HG02870 (cell line): ENCODE measurements around the gene C22orf31.
"Not testable (repeated sequence)": the region's sequence is repeated elsewhere in the genome, so short reads cannot be mapped to it uniquely, and the experiment has no call there.

ENCODE experiments used
- ATAC-seq: cut with Tn5 transposase; IDR thresholded peaks from one replicate; pipeline ENCODE4 v1.9.1; 2021; ENCODE audit warnings: mild to moderate bottlenecking, moderate library complexity; ENCODE audit not compliant: unreplicated experiment

The C22orf31 gene

DNA sequence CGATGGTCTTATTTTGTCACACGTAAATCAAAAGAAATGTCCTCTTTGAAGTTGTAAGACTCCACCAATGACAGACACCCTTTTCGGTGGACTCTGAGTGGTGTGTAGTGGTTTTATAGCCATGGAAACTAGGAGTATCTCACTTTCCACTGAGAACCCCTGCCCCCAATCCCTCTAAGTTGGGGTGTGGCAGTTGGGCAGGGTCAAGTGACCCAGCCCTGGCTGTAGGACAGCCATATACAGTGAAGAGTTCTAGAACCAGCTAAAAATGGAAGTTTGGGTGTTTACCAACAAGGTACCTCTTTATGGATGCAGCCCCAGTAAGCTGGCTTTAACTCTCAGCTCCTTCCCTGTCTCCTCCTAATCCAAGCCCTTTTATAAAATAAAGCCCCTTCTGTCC, 5.2 kb downstream of the C22orf31 start:
- no peak for ATAC-seq

DNA sequence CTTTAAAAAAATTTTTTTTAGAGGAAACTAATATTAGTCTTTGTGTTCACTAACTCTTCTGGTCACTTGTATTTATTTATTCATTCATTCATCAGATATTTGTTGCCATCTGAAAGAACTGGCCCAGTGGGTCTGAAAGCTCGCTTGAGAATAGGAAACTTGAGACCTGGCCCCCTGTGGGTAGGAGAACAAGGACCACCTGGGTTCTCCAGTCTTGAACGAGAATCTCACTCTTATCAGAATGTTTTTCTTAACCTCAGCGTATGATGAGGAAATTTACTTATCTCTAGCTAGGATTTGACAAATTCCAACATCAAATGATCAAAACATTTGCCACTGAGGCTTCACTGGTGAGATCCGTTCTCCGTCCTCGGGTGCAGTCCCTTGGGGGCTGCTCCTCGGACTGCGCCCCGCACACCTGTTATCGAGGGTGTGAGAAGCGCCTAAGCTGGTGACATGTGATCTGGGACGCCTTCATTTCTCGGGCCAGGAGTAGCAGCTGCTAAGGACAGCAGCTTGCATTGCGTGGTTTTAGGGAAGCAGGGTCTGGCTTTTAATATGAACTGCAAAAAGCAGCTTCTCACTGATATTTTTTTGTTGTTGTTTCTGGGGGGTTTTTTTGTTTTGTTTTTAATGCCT, 6.3 kb downstream of the C22orf31 start:
- ATAC-seq = no peak

DNA sequence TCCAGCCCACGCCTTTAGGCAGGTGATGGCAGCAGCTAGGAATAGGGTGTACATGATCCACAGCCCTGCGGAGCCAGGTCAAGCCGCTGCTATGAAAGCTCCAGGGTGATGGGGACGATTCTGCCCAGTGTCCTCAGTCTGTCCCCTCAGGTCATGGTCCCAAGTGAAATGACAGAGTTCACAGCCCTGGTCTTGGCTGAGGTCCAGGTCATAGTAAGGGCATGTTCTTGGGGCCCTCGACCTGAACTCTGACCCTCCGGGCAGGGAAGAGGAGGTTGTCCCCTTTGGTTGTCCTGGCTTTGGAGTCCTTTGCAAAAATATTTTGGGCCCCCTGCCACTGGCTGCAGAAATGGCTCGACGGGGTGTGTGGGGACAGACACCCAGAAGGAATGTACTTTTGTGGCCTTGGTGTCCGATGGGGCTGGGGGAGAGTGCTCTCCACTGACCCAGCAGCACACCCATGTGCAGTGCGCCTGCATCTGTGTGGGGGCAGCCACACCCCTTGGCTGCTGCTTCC, 7.3 kb downstream of the C22orf31 start:
- no peak for ATAC-seq

DNA sequence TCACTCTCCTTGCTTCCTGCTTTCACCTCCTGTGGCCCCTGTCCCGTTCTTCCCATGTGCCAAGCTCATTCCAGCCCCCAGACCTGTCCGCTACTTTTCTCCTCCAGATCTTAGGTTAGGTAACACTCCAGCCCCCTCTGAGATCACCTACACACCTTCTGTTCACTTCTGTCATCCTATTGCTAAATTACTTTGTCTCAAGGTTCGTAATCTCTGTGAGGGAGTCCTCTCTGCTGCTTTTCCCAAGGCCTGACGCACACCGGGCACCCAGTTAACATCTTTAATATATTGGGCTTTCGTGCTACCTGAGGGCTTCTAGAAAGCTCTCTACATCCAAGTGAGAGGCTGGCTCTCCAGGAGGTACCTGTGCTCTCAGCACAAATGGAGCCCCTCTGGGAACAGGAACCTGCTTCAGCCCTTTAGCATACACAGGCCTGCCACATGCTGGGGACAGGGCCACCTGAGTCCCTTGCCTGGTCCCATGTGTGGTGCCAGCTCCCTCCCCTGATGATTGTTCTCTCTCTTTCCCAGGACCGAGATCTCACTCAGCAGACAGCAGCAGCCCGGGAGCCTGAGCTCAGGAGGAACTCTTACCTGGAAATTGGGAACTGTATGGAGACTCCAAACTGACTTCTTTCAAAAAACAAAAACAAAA, 8.5 kb downstream of the C22orf31 start:
- ATAC-seq = no peak

DNA sequence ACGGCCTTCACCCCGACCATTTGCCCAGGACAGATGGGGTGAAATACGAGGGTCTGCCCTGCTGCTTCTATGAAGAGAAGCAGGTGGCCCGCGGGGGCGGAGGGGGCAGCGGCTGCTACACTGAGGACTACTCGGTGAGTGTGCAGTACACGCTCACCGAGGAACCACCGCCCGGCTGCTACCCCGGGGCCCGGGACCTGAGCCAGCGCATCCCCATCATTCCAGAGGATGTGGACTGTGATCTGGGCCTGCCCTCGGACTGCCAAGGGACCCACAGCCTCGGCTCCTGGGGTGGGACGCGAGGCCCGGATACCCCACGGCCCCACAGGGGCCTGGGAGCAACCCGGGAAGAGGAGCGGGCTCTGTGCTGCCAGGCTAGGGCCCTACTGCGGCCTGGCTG, 11.2 kb downstream of the C22orf31 start:
- ATAC-seq = no peak

DNA sequence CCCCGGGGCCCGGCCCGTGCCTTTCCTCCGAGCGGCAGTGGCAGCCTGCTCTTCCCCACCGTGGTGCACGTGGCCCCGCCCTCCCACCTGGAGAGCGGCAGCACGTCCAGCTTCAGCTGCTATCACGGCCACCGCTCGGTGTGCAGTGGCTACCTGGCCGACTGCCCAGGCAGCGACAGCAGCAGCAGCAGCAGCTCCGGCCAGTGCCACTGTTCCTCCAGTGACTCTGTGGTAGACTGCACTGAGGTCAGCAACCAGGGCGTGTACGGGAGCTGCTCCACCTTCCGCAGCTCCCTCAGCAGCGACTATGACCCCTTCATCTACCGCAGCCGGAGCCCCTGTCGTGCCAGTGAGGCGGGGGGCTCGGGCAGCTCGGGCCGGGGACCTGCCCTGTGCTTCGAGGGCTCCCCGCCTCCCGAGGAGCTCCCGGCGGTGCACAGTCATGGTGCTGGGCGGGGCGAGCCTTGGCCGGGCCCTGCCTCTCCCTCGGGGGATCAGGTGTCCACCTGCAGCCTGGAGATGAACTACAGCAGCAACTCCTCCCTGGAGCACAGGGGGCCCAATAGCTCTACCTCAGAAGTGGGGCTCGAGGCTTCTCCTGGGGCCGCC, 11.9 kb downstream of the C22orf31 start:
- no peak for ATAC-seq

DNA sequence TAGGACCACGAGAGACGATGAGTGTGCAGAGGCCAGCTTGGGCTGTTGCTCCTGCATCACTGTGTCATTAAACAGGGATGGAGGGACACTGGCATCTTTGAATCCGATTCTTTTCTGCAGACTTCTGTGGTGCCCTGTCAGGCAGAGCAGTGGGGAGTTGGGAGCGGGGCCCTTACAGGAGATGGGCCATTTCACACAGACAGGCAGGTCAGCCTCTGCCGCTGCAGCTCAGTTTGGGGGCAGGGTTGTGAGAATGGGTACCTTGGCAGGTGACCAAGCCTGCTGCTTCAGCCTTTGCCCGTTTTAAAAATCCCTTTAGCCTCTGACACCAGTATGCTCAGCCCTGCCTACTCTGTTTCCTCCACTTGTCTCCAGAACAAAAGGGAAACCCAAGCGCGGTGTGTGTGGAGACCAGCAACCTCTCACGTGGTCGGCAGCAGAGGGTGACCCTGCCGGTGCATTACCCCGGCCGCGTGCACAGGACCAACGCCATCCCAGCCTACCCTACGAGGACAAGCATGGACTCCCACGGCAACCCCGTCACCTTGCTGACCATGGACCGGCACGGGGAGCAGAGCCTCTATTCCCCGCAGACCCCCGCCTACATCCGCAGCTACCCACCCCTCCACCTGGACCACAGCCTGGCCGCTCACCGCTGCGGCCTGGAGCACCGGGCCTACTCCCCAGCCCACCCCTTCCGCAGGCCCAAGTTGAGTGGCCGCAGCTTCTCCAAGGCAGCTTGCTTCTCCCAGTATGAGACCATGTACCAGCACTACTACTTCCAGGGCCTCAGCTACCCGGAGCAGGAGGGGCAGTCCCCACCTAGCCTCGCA, 12.6 kb downstream of the C22orf31 start:
- ATAC-seq = no peak

DNA sequence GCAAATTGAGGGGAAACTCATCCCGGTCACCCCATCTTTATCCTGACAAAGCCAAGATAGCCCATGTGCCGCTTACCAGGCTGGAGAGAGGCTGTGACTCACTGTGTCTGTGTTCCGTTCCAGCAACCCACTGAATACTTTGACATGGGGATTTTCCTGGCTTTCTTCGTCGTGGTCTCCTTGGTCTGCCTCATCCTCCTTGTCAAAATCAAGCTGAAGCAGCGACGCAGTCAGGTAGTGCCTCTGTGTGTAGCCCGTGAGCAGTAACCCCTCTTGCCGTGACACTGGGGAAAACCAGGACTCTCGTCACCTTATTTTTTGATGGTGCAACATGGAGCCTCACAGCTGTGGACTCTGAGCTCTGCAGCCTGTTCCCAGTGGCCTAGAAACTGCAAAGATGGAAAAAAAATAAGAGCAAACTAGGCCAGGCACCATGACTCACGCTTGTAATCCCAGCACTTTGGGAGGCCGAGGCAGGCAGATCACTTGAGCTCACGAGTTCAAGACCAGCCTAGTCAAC, 16.9 kb downstream of the C22orf31 start:
- no peak for ATAC-seq

DNA sequence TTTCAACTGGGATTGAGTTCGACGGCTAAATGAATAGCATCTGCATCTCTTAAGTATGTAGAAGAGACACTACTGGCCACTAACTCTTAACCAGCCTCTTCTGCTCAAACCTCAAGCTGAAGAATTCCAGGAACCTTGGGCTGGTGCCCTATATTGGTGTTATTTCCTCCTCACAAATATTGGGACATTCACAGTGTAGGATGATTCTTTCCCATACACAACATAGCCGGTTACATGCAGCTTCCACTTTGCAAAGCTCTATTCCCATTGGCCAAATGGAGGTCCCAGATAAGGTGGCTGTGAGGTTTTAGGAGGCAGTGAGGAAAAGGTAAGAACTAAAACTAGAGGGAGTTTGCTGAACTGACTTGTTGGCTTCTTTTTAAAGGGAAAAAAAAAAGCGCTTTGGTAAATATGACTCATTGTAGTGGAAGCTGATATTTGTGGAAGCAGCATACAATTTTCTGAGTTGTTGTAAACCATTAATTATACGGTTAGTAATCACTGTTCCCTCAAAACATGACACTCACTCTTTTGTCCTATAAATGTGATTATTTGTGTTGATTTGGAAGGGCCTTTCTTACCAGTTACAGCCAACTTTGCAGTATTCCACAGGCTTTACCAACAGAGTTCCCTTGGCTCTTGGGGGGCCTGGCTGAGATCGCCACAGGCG, 17.6 kb downstream of the C22orf31 start:
- ATAC-seq = no peak

DNA sequence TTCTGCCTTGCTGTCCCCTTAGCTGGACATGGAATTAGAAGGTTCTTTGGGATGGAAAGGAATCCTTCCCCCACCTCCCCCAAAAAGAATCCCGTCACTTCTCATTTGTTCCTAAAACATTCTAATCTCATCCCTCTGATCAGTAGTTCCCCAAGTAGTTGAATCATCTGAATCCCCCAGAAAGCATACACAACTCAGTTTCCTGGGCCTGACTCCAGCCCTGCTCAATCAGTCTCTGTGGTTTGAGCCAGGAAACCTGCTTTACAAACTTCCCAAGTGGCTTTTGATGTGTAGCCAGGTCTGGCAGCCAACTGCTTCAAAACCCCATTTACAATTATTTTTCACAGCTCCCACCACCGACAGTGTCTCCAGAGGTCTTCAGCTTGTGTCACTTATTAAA, 20.2 kb downstream of the C22orf31 start:
- no peak for ATAC-seq

DNA sequence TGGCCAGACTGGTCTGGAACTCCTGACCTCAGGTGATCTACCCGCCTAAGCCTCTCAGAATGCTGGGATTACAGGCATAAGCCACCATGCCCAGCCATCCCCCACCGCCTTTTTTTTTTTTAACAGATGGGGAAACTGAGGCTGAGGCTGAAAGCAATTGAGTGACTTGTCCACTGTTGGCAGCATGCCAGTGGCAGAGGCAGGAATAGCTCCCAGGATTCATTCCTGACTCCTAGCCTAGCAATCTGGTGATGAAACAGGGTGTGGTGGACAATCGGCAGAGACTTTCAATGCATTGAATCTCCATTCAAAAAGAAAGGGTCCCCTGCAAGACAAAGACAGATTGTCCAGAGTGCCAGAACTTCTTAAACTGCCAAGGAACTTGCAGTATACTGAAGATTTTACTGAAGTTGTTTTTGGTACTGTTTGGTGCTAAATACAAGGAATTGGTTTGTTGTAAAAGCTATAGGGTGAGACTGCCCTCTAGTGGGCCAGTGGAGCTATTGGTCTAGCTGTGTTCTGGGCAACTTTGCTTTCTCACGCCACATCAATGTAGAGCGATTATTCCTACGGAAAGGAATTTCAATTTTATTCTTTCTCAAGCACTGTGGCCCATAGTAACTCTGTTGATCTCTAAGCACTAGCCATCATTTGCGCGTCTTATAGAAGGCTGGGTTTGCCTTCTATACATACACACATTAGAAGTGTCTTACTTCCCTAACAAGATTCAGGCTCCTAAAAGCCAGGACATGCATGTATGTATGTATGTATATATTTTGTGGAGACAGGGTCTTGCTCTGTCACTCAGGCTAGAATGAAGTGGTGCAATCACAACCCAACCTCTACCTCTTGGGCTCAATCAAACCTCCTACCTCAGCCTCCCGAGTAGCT, 21.0 kb downstream of the C22orf31 start:
- ATAC-seq = no peak

DNA sequence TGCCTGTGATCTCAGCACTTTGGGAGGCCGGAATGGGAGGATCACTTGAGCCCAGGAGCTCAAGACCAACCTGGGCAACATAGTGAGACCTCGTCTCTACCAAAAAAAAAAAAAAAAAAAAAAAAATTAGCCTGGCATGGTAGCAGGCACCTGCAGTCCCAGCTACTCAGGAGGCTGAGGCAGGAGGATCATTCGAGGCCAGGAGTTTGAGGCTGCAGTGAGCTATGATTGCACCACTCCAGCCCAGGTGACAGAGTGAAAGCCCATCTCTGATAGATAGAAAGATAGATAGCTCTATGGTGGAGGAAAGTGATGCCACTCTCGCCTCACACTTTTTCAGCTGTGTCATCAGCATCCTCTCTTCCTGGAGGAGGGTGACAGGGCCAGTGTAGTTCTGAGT, 21.9 kb downstream of the C22orf31 start:
- ATAC-seq = not testable (repeated sequence)

DNA sequence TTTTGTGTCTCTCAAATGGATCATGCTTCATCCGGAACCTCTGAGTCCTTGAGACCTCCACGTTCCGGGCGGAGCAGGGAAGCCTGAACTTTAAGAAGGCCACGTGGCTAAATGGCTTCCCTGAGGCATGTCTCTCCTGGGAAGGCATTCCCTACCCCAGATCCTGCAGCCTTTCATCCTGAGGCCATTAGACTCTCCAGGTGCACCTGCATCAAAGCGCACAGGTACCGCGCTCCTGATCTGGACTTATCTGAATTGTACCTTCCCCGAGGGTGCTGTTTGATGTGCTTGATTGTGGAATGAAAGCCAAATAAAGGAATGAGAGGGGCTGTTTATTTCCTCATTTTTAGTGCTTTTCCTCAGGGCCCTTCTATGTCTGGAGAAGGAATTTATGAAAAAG, 22.5 kb downstream of the C22orf31 start:
- no peak for ATAC-seq

DNA sequence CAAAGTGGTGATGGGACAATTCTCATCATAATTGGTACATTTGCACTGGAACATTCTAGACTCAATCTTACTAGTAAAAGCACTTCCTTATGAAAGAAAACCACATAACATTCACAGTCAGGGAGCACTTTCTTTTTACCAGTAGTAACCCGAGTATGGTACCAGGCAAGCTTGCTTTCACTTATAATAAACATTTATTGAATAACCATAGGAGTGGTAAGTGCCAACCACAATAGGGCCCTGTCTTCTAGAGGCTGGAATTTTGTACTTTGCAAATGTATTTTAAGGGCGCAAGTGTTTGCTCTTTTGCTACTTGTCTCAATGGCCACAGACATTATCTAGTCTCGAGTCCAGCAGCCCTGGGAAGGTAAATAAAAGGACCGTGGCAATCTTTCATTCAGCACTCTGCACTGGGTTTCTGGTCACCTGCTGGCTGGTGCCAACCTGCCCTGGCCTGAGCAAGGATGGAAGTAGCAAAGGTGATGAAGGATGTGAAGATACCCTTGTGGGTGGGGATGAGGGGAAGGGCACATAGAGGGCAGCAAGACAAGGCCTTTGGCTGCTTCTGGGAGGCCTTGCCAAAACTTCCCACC, 24.2 kb downstream of the C22orf31 start:
- no peak for ATAC-seq

DNA sequence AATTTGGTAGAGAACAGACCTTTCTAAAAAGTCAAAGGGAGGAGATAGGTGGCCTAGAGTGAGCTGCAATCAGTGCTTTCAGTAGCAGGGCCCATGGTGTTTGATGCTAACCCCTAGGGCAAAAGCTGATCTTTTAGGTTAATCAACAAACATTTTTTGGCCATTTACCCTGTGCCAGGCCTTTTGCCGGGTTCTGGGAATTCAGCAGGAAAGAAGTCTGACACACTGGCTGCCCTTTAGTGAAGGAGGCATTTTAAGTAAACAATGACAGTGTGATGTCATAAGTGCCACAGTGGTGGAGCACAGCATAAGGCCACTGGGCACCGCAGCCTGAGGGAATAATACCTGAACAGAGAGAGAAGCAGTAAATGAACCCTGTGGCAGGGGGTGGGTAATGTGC, 29.0 kb downstream of the C22orf31 start:
- ATAC-seq = no peak

DNA sequence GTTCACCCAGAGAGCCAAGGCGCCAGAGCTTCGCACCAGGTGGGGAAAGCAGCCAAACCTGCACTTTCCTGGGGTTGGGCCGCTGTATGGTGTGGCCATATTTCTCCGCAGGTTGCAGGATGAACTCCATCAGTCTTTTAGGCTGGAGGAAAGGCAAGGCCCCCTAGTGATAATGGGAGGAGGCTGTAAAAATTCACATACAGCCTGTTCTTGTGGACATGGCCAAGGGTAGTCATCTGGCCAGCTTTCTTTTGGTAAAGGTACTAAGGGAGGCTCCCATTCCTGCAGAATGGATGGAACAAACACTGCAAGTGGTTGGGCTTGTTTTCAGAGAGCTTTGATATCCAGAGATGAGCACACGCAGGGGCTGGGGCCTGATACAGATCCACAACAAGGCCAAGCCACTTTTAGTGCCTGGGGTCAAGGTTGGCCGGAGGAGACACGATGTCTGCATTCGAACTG, 29.6 kb downstream of the C22orf31 start:
- ATAC-seq = no peak

DNA sequence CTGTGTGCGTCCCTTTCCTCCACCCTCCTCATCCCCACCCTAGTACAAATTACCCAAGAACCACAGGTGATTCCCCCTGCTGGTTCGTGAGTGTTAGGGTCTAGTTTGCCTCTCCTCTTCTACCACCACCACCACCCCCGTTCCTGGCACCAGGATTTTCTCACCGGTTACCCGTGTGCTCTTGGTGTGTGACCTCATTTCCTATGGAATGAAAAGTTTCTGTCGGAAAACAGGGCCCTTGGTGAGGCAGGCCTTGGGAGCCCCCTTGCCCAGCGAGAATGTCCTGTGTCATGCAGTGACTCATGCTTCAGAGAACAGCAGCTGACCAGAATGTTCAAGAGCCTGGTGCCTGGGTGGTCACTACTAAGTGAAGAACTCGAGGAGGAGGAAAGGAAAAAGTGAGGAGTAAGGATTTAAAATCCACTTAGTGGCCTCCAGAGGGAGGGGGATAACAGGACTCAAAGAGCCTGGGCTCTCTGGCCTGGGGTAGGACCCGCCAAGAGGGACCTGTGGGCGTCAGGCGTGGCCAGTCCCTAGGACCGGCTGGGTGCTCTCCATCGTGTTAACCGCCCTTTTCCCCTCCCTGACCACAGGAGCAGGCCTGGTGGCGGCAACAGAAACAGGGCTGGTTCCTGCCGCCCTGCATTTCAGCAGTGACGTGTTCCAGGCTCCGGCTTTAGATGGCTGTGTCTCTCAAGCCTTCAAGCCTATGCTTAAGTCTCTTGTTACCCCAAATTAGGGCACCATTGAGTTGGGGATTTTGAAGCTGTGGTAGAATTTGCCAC, 30.2 kb downstream of the C22orf31 start:
- no peak for ATAC-seq

DNA sequence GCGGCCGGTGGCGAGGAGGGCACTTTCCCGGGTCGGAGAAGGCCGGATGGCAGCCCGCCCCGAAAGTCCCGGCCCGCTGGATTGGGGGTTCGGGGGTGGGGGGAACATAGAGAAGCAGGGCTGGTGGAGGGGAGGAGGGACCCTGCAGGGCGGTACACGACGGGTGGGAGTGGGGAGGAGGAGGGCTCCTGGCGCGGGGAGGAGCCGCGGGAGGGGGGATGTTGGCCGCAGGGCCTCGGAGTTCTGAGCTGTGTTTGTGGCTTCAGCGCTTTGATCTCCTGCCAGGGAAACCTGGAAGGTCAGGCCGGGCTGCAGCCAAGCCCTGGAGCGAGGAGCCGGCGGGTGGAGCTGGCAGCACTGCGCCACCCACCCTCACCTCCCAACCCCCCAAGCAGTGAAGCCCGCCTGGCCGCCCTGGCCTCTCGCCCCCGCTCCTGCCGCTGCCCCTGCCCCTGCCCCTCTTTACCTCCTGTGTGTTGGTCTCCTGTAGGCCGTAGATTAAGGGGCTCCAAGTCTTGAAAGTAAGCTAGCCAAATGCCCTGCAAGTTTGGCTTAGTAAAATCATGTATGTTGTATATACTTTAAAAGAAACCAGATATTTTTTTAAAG, 30.9 kb downstream of the C22orf31 start:
- ATAC-seq = no peak
